NCI-H1048 (cell line): ENCODE measurements around the gene ARHGAP22.
"Not testable (repeated sequence)": the region's sequence is repeated elsewhere in the genome, so short reads cannot be mapped to it uniquely, and the experiment has no call there.

Experiments used
- DNase-seq: peaks from one replicate; lab custom pipeline; 2025; lab: John Stamatoyannopoulos, UW

Gene ARHGAP22, protein sequence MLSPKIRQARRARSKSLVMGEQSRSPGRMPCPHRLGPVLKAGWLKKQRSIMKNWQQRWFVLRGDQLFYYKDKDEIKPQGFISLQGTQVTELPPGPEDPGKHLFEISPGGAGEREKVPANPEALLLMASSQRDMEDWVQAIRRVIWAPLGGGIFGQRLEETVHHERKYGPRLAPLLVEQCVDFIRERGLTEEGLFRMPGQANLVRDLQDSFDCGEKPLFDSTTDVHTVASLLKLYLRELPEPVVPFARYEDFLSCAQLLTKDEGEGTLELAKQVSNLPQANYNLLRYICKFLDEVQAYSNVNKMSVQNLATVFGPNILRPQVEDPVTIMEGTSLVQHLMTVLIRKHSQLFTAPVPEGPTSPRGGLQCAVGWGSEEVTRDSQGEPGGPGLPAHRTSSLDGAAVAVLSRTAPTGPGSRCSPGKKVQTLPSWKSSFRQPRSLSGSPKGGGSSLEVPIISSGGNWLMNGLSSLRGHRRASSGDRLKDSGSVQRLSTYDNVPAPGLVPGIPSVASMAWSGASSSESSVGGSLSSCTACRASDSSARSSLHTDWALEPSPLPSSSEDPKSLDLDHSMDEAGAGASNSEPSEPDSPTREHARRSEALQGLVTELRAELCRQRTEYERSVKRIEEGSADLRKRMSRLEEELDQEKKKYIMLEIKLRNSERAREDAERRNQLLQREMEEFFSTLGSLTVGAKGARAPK

GRCh38 chr10:48604991-48605508 lies at the start of gene ARHGAP22:
TSS of gene ARHGAP22 (minus strand) at chr10:48605073. CDS start at chr10:48604796, 277 bp downstream.
- no peak for DNase-seq

GRCh38 chr10:48653944-48654698 lies 49.2 kb upstream of the ARHGAP22 start:
- DNase-seq, result no peak

GRCh38 chr10:48653347-48653746 lies 48.5 kb upstream of the ARHGAP22 start:
- no peak for DNase-seq

DNA sequence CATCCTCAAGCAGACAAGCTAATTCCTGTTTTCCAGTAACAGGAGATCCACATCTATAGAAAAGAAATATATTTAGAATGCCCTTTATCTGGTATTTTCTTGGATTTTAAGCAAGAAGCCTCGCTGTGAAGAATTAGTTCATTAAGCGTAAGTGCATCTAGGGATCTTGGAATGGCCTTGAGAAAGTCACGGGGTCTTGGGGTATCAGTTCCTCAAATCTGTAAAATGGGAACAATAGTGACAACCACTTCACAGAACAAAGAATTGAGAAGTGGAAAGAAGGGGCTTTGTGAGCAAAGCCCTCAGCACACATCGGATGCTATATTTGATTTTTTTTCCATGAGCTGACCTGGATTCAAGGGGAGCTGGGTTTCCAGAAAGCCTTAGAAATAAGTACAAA lies 47.5 kb upstream of the ARHGAP22 start:
- DNase-seq, result no peak

DNA sequence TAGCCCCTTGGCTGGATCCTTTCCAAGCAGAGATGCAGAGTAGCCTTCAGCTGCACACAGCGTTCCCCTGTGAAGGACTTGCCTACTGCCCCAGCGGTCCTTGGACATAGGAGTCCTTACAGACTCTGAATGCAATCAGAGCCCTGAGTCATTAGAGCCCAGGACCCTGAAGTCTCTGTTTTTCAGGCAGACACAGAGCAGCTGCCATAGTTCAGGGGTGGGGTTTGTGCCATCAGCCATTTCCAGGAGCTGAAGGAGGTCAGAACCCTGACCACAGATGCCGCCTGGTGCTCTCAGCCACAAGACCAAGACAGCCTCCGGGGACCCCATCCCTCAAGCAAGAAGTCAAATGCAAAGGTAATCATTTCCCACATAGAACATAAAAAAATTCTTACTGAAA lies 47.0 kb upstream of the ARHGAP22 start:
- DNase-seq, result no peak

GRCh38 chr10:48651293-48651692 lies 46.4 kb upstream of the ARHGAP22 start:
- DNase-seq, result no peak

GRCh38 chr10:48649349-48649944 lies 44.6 kb upstream of the ARHGAP22 start:
- no peak for DNase-seq

DNA sequence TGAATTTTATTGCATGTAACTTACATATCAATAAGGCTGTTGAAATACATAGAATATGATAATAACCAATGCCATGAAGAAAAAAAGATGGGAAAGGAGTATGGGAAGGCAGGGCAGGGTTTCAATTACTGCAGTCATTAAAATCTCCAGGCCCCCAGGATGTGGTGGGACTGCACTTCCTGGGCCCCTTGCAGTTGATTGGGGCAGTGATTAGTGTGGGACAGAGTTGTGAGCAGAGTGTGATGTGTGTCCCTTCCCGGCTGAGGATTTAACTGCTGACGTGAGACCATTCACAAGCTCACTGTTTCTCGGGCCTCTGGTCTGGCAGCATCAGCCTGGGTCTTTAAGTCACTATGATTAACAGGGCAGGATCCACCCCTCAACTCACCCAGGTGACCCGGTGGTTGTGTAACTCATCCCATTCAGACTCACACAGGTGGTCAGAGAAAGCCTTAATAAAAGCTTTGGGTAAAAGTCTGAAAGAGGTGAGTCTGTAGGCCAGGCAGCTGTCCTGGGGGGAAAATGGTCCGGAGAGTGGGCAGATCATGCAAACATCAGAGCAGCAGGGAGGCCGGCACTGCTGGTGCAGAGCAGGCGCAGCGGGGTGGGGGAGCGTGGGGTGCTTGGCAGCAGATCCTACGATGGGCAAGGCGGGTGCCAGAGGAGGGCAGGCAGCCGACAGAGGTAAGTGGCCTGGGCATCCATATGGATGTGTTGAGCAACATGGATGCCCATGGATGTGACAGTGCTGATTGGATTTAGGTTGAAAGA lies 43.5 kb upstream of the ARHGAP22 start:
- no peak for DNase-seq

DNA sequence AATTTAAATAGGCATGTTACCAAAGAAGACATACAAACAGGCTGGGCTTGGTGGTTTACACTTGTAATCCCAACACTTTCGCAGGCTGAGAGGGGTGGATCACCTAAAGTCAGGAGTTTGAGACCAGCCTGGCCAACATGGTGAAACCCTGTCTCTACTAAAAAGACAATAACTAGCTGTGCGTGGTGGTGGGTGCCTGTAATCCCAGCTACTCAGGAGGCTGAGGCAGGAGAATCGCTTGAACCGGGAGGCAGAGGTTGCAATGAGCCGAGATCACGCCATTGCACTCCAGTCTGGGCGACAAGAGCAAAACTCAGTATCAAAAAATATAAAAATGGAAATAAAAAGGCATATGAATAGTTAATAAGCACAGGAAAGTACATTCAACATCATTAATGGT lies 42.2 kb upstream of the ARHGAP22 start:
- not testable (repeated sequence) for DNase-seq

DNA sequence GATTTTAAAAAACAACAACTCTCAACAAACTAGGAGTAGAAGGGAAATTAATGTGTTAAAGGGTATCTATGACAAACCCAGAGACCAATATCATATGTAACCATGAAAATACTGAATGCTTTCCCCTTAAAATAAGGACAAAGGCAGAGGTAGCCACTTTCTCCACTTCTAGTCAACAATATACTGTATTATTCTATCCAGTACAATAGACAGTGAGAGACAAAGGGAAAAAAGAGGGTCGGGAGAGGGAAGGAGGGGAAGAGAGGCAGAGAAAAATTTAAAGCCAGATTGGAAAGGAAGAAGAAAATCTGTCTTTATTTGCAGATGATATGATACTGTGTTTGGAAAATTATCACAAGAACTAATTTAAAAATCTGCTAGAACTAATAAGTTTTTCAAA lies 40.7 kb upstream of the ARHGAP22 start:
- DNase-seq, result no peak

DNA sequence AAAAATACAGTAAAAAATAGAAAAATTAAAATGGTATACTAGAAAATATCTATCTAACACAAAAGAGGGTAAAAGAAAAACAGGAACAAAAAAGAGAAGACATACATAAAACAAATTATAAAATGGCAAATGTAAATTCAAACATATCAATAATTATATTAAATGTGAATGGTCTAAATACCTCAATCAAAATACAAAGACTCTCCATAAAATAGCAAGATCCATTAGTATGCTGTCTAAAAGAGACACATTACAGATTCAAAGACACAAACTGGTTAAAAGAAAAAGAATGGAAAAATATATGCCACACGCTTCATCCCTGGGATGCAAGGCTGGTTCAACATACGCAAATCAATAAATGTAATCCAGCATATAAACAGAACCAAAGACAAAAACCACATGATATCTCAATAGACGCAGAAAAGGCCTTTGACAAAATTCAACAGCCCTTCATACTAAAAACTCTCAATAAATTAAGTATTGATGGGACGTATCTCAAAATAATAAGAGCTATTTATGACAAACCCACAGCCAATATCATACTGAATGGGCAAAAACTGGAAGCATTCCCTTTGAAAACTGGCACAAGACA lies 36.3 kb upstream of the ARHGAP22 start:
- not testable (repeated sequence) for DNase-seq

DNA sequence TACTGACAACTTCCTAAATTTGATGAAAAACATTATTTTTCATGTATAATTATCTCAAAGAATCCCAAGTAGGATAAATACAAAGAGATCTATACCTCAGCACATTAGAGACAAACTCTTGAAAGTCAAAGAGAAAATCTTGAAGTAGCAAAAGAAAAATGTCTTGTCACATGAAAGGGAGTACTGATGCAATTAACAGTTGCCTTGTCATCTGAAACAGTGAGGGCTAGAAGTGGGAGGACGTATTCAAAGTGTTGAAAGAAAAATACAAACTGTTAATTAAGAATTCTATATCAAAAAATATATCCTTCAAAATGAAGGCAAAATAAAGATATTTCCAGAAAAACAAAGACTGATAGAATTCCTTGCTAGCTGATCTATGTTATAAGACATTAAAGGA lies 35.5 kb upstream of the ARHGAP22 start:
- no peak for DNase-seq

DNA sequence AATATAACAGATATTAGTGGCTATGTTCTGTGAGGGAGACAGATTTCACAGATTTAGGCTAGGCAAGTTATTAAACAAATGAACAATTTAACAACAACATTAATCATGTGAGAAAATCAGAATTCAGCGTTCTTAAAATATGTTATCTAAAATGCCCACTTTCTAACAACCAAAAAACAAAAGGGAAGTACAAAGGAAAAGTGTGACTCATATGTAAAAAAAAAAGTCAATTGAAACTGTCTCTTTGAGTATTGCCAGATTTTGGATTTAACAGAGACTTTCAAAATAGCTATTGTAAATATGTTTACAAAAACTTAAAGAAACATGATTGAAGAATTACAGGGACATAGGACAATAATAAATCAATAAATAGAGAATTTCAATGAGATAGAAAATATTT lies 34.8 kb upstream of the ARHGAP22 start:
- DNase-seq, result no peak

DNA sequence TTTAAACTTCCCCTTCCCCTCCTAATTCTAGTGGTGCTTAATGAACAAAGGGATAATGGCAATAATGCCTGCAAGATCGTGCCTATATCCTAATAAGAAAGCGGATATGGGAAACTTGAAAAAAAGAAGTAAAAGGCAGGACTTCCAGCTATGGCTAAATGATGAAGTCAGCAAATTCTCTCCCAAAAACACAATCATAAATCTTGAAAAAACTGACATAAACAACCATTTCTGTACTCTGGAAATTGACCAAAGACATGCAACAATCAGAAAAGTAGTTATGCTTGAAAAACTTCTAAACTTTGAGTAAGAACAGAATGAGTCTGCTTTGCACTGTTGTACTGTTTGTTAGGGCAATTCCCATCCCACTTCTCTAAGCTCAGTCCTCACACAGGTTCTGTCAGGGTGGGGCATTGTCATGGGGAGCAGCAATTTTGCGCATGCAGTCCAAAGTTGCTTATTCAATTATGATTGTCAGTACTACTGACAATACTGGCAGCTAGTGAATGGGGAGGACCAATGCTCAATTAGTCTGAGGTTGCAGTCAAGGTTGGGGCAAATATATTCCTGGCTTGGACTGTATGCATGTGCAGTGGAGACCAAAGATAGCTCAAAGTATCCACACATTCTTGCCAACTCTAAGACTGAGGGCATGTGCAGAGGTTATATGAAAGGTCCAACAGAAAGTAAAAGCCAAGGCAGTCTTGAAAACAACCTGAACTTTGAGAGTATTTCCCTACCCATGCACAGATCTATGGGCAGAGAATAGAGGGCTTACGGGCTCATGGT lies 34.1 kb upstream of the ARHGAP22 start:
- no peak for DNase-seq

- DNase-seq, result no peak
These were observed 33.3 kb upstream of the ARHGAP22 start for GRCh38 chr10:48638158-48638557.

GRCh38 chr10:48636901-48637300 lies 32.0 kb upstream of the ARHGAP22 start:
- DNase-seq, result no peak

GRCh38 chr10:48636231-48636630 lies 31.4 kb upstream of the ARHGAP22 start:
- no peak for DNase-seq

DNA sequence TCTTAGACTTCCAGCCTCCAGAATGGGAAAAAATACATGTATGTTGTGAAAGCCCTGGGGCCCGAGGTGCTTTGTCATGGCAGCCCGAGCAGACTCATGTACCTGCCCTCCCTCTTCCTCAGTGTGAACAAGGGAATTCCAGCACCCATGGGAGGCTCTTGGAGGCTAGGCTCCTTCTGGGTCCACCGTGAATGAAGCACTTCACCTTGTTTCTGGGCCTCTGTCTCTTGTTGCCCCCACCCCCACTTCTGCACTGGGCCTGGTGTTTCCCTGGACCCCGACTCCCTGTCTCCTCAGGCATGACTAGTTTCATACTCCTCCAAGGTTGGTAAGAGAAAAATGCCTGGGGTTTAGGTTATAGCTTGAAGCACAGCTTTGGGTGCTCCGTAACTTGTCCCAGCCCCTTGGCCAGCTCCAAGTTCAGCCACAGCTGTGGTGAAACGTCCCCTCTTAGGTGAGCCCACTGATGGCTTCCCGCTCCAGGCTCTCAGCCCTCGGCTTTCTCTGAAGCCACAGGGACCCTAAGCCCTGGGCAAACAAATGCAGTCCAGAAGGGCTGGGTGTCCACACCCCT lies 30.2 kb upstream of the ARHGAP22 start:
- no peak for DNase-seq

DNA sequence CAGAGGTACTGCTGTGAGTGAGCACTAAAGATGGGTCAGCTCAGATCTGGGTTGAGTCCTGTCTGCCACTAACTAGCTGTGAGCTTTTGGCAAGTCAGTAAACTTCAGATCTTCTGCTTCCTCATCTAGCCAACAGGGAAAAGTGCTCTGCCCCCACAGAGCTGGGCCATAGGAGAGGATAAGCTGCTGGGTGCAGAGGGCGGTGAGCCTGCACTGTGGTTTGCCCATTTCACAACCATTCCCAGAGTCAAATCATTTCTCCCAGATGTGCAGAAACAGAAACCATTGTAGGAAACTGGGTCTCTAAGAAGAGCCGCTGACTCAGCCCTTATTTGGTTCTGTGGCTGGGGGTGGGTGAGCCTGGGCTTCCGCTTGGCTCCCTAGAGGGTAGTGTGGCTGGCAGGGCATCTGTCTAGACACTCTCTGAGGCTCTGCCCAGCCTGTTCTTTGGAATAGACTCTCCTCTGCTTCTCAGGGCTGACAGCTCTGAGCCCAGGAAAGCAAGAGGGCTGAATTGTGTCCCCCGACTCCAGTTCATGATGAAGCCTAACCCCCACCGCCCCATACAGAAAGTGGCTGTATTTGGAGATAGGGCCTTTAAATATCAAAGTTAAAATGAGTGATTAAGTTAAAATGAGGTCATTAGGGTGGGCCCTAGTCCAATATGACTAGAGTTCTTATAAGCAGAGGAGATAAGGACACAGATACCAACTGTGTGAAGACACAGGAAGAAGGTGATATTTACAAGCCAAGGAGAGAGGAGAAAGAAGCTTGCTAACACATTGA lies 29.5 kb upstream of the ARHGAP22 start:
- no peak for DNase-seq
